GM12878 (cell line): Measurements from ENCODE around the gene PARP16. TPM values are rescaled to one million over a fixed set of nuclear protein-coding genes. Genes with fewer than 3 reads are reported as not detected.

Source experiments
- ATAC-seq: fragments of 200-7000 bp; cut with Tn5 transposase; 3 replicates; pipeline ENCODE4 v1.9.1; 2020; ENCODE audit warnings: mild to moderate bottlenecking, moderate library complexity
- BruUV-seq: library from RNA; stranded (reverse); fragments of 400-500 nt; replicated peaks from 2 replicates; lab custom pipeline; 2021; lab: Mats Ljungman, UMichigan
- CTCF ChIA-PET: fragments of 300-600 bp; sonication (Branson Sonifier 250); formaldehyde crosslinking; extraction: SDS; loops from one replicate; lab custom pipeline; 2021; ENCODE audit warnings: inconsistent platforms; lab: Yijun Ruan, JAX
- POLR2A ChIA-PET: fragments of 350-600 bp; formaldehyde crosslinking; extraction: SDS; loops from one replicate; lab custom pipeline; 2021; ENCODE audit warnings: inconsistent platforms; lab: Charles Lee
- RAD21 ChIA-PET: fragments of 300-600 bp; sonication (Branson Sonifier 250); formaldehyde crosslinking; loops from one replicate; lab custom pipeline; 2023; ENCODE audit warnings: antibody characterized with exemption; ENCODE audit not compliant: unreplicated experiment; lab: Charles Lee
- SMC1A ChIA-PET: fragments of 300-600 bp; sonication (Branson Sonifier 250); formaldehyde crosslinking; loops from one replicate; lab custom pipeline; 2023; ENCODE audit not compliant: unreplicated experiment, uncharacterized antibody; lab: Charles Lee
- DNase-seq: peaks from one replicate; pipeline ENCODE4 v3.0.0-alpha.2; 2011; ENCODE audit warnings: low read depth, low spot score
- FAIRE-seq: peaks from 3 replicates; lab custom pipeline; 2011; peaks lifted over from hg19 to GRCh38; lab: Jason Lieb, UNC
- H2AFZ ChIP-seq: 2 replicates; pipeline ENCODE4 v1.6.0; 2011; ENCODE audit warnings: low read depth, low read length, control low read depth; ENCODE audit not compliant: control insufficient read depth
- H3K27ac ChIP-seq: 2 replicates; pipeline ENCODE4 v1.5.1; 2011; ENCODE audit warnings: control low read depth; ENCODE audit not compliant: control insufficient read depth, insufficient read depth
- H3K27me3 ChIP-seq, 2 experiments: replicated peaks in 1 of 2; 2 replicates each; pipeline versions ENCODE4 v1.6.0 to v1.6.1; 2011; ENCODE audit warnings: low read length in 1 of 2; ENCODE audit not compliant: control insufficient read depth in 2 of 2, insufficient read depth in 2 of 2
- H3K36me3 ChIP-seq, 2 experiments: 2 replicates each; pipeline ENCODE4 v1.5.1; 2011; ENCODE audit warnings: low read length in 1 of 2; ENCODE audit not compliant: control insufficient read depth in 2 of 2, insufficient read depth in 2 of 2
- H3K4me1 ChIP-seq: 2 replicates; pipeline ENCODE4 v1.6.1; 2011; ENCODE audit warnings: mild to moderate bottlenecking, low read length, moderate library complexity, mixed read lengths; ENCODE audit not compliant: control insufficient read depth, insufficient read depth
- H3K4me2 ChIP-seq: 2 replicates; pipeline ENCODE4 v1.6.0; 2011; ENCODE audit warnings: control low read depth; ENCODE audit not compliant: control insufficient read depth, insufficient read depth
- H3K4me3 ChIP-seq: fragments of 200-600 bp; sonication (generic); 2 replicates; pipeline ENCODE4 v1.5.1; 2016
- H3K79me2 ChIP-seq: 2 replicates; pipeline ENCODE4 v1.6.0; 2011; ENCODE audit warnings: low read length; ENCODE audit not compliant: control insufficient read depth, insufficient read depth
- H3K9ac ChIP-seq: 2 replicates; pipeline ENCODE4 v1.8.0; 2011; ENCODE audit warnings: low read length, control low read depth, mixed read lengths; ENCODE audit not compliant: control insufficient read depth, insufficient read depth
- H3K9me3 ChIP-seq: replicated peaks from 3 replicates; pipeline ENCODE4 v1.5.1; 2011; ENCODE audit warnings: mild to moderate bottlenecking, low read length; ENCODE audit not compliant: control insufficient read depth, insufficient read depth
- H4K20me1 ChIP-seq: 2 replicates; pipeline ENCODE4 v1.6.0; 2011; ENCODE audit not compliant: control insufficient read depth, insufficient read depth
- CBFB ChIP-seq: IDR thresholded peaks from 2 replicates; pipeline ENCODE4 v1.6.1; 2016; ENCODE audit warnings: antibody characterized with exemption, low read depth
- CREB1 ChIP-seq: IDR thresholded peaks from 2 replicates; pipeline ENCODE4 v1.6.1; 2012; ENCODE audit warnings: low read depth, mild to moderate bottlenecking, inconsistent platforms
- HDGF ChIP-seq: fragments of 450-650 bp; IDR thresholded peaks from 2 replicates; pipeline ENCODE4 v1.6.1; 2016; ENCODE audit warnings: antibody characterized with exemption
- IRF5 ChIP-seq: fragments of 450-650 bp; IDR thresholded peaks from 2 replicates; pipeline ENCODE4 v1.6.1; 2017; ENCODE audit warnings: borderline replicate concordance
- KAT2A ChIP-seq: conservative IDR thresholded peaks from 2 replicates; pipeline ENCODE4 v1.6.1; 2011; ENCODE audit warnings: low read depth, low read length; ENCODE audit not compliant: control insufficient read depth
- NFYA ChIP-seq: IDR thresholded peaks from 2 replicates; pipeline ENCODE4 v1.6.1; 2011; ENCODE audit warnings: low read depth, mild to moderate bottlenecking, low read length, improper control_type of control experiment, borderline replicate concordance
- NR2F1 ChIP-seq: fragments of 450-650 bp; conservative IDR thresholded peaks from 2 replicates; pipeline ENCODE4 v1.6.1; 2017; ENCODE audit warnings: mild to moderate bottlenecking
- PKNOX1 ChIP-seq: fragments of 450-650 bp; IDR thresholded peaks from 2 replicates; pipeline ENCODE4 v1.6.1; 2016; ENCODE audit warnings: mild to moderate bottlenecking
- POU2F2 ChIP-seq: IDR thresholded peaks from 3 replicates; pipeline ENCODE4 v1.6.1; 2011; ENCODE audit warnings: low read depth, mild to moderate bottlenecking, low read length, borderline replicate concordance
- SIX5 ChIP-seq: IDR thresholded peaks from 2 replicates; pipeline ENCODE4 v1.6.1; 2011; ENCODE audit warnings: mild to moderate bottlenecking, low read depth, low read length, moderate library complexity; ENCODE audit not compliant: severe bottlenecking
- SREBF2 ChIP-seq: IDR thresholded peaks from 2 replicates; pipeline ENCODE4 v1.6.1; 2012; ENCODE audit warnings: mild to moderate bottlenecking, low read length
- ZBTB4 ChIP-seq: fragments of 450-650 bp; formaldehyde crosslinking; IDR thresholded peaks from 2 replicates; pipeline ENCODE4 v1.4.0; 2022; ENCODE audit warnings: mild to moderate bottlenecking, moderate library complexity
- WGBS: methylation state at CpG from one replicate; pipeline ENCODE4 v1.1.6; 2016; ENCODE audit warnings: low lambda C conversion rate; ENCODE audit not compliant: insufficient replicate concordance, insufficient coverage; ENCODE audit errors: missing lambda C conversion rate; 5-methylcytosine and 5-hydroxymethylcytosine counted together
- in situ Hi-C: fragments of 300-500 bp; cut with MboI; formaldehyde crosslinking; loops from 9 replicates; pipeline ENCODE4 v1.14.3; 2018; ENCODE audit warnings: mixed read lengths
- intact Hi-C: fragments of 100-400 bp; cut with micrococcal nuclease; formaldehyde crosslinking; loops from one replicate; pipeline ENCODE4 v1.14.2; 2022; ENCODE audit not compliant: unreplicated experiment
- polyA plus RNA-seq, 11 experiments: library from polyadenylated mRNA; depleted of rRNA in 4 of 11; unstranded in 6 of 11; stranded (reverse) in 5 of 11; fragments of >200 nt; fragmentation: Nextera tagmentation in 4 of 11; fragmentation: Illumina TruSeq in 1 of 11; extraction: Ambion mirVana in 4 of 11; extraction: Trizol in 1 of 11; gene quantifications; 1 replicate in 1 of 11; 2 replicates in 10 of 11; pipeline versions ENCODE4 v1.2.1 to v1.2.3, GENCODE V29; 2011 to 2016; ENCODE audit warnings: inconsistent platforms in 2 of 11, missing spikeins in 2 of 11, low read depth in 1 of 11
- total RNA-seq, 4 experiments: library from RNA; depleted of rRNA in 3 of 4; stranded (reverse); fragments of >200 nt in 3 of 4; fragmentation: Illumina TruSeq in 1 of 4; extraction: Trizol in 1 of 4; gene quantifications; 2 replicates each; pipeline versions ENCODE4 v1.2.1 to v1.2.3, GENCODE V29; 2013 to 2021

Gene PARP16
- total and polyA plus RNA-seq, 10 of the 15 experiments (the other 5 are each of a cell fraction or from before 2014, with no cell fraction given), result 4.9 to 15.7 (median 9.9) TPM

DNA sequence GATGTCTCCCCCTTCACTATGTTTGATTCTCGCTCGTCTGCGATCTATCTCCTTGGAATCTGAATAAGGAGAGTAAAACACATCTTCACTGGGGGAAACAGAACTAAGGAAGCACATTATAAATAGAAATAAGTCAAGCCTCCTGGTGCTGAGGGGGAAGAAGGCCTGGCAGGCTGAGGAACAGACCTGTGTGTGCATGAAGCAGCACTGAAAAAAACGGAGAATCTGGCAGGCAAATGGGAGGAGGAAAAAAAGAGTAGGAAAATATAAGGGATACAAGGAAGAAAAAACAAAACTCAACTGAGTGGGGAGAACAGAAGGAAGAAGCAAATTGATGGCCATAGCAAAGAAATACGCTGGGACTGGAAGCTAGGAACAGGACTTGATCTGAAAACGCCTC, 25.7 kb downstream of the PARP16 start (continued):
- TF ChIP-seq ZBTB4 (CRISPR knock-in tag) (no peak), NFYA (no peak), PKNOX1 (no peak), HDGF (no peak), KAT2A (no peak)

DNA sequence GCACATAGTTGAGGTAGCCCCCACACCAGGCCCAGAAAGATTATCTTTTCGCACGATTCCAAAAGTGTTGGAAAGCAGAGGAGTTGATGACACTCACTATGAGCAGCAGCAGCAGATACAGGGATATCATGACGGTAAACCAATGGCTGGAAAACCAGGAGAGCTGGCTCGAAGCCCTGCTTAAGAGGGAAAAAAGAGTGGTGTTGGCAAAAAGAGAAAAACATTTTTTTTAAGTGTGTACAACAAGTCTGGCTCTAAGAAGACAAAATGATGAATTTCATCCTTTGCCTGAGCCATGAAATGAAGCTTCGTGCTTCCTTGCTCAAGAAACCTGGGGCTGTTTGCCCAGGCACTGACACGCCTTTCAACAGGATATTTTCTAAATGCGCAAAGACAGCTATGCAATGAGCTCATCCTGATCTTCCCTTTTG, 27.3 kb downstream of the PARP16 start:
- no peak overlapping the region for H2AFZ ChIP-seq
- BruUV-seq, result no TSS peak
- H3K9me3 ChIP-seq, result no peaks in the 10 kb centered on the region
- ATAC-seq, result no peak
- no peak overlapping the region for H3K4me3 ChIP-seq
- TF ChIP-seq POU2F2 (no peak), CREB1 (no peak), NR2F1 (no peak), CBFB (no peak), SIX5 (no peak), IRF5 (no peak), SREBF2 (no peak)
- no peak overlapping the region for H3K9ac ChIP-seq
- ChIA-PET POLR2A (no interaction called here), SMC1A (interaction anchor here (1.0 to 1.3 kb wide), 2 partner anchors 10 kb away, joined by 3 read pairs; no protein-coding TSS in a partner anchor), RAD21 (interaction anchor here (0.5 kb wide), 1 partner anchor 29 kb away, joined by 3 read pairs; no protein-coding TSS in a partner anchor), CTCF (interaction anchor here (0.5 to 1.0 kb wide), 2 partner anchors 61 to 215 kb away, joined by 3 read pairs; no protein-coding TSS in a partner anchor)
- H3K27me3 ChIP-seq, result no peaks in the 10 kb centered on the region
- H3K4me2 ChIP-seq, result no peak overlapping the region
- no peak for FAIRE-seq
- H3K79me2 ChIP-seq, result no peaks in the 10 kb centered on the region
- H3K36me3 ChIP-seq, result peaks cover 5 to 6% of the 10 kb centered on the region in 2 experiments
- WGBS, result 96% methylated on average over 7 of the region's 7 CpGs
- in situ Hi-C loops, result no loop called here
- intact Hi-C loops, result no loop called here
- no peak overlapping the region for H3K27ac ChIP-seq
- no peaks in the 10 kb centered on the region for H4K20me1 ChIP-seq
- DNase-seq, result no peak
- H3K4me1 ChIP-seq, result no peaks in the 10 kb centered on the region
